Lower lobe of right lung (tissue), 2 donors: ENCODE results near the gene CPSF4. TPM values are rescaled to one million over a fixed set of nuclear protein-coding genes. Genes with fewer than 3 reads are reported as not detected.
A peak's percentile ranks its signal among the peaks of the same experiment; 100 is the strongest.
"Not testable (repeated sequence)": the region's sequence is repeated elsewhere in the genome, so short reads cannot be mapped to it uniquely, and the experiment has no call there.

ENCODE experiments used
- ATAC-seq, 2 donors: fragments of 200-7000 bp; cut with Tn5 transposase; one replicate each; pipeline ENCODE4 v1.9.1; 2020 to 2022; ENCODE audit warnings: mild to moderate bottlenecking in 2 of 2, moderate library complexity in 2 of 2
- DNase-seq: peaks from one replicate; pipeline ENCODE4 v3.0.0-alpha.2; 2020
- H3K27ac ChIP-seq: fragments of 200-600 bp; one replicate; pipeline ENCODE4 v1.8.0; 2022
- H3K27me3 ChIP-seq: fragments of 200-600 bp; one replicate; pipeline ENCODE4 v1.8.0; 2022; ENCODE audit warnings: low read depth
- H3K36me3 ChIP-seq: fragments of 200-600 bp; one replicate; pipeline ENCODE4 v1.8.0; 2022; ENCODE audit warnings: mild to moderate bottlenecking
- H3K4me1 ChIP-seq: fragments of 200-600 bp; one replicate; pipeline ENCODE4 v1.8.0; 2022
- H3K4me3 ChIP-seq: fragments of 200-600 bp; one replicate; pipeline ENCODE4 v1.8.0; 2022; ENCODE audit warnings: mild to moderate bottlenecking
- H3K9me3 ChIP-seq: fragments of 200-600 bp; one replicate; pipeline ENCODE4 v1.8.0; 2022
- intact Hi-C: fragments of 100-400 bp; cut with DNase I; formaldehyde crosslinking; loops from one replicate; pipeline ENCODE4 v1.11.0; 2022
- total RNA-seq: library from RNA; stranded (reverse); fragmentation: NEBNext Ultra II Directional; extraction: Animal tissue kit (Norgen Biotek cat#: 25700); gene quantifications from one replicate; pipeline ENCODE4 v1.2.1, GENCODE V29; 2021
- TF ChIP-seq, protein P1 (sequence below): fragments of 200-600 bp; IDR thresholded peaks from one replicate; pipeline ENCODE4 v1.8.0; 2022; ENCODE audit warnings: antibody characterized with exemption, mild to moderate bottlenecking
- donor health status: DM: no; HTN: yes; CAD: no; lungs with severe emphysema.

CPSF4 gene
- total RNA-seq, 1 donor from 2014 or later, result 26.8 TPM

DNA sequence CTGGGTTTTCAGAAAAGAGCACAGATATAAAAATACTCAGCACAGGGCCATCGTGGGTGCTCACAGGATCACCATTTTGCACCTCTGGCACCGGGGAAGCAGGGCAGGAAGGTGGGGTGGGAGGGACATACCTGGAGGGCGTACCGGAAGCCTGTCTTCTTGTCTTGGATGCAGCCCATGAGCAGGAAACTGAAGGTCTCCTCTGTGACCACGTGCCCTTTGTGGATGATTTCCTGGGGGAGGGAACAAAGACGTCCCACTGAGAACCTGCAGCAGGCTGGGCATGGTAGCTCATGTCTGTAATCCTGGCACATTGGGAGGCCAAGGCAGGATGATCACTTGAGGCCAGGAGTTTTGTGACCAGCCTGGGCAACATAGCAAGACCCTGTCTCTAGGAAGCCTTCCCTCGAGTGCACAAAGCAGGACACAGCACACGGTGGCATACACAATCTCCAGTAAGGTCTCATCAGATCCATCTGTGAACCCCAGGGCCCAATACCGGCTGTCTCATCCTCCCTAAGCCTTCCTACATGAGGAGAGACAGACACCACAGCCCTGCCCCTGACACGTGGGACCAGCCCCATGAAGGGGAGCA lies 9.7 kb upstream of the CPSF4 start:
- H3K4me1 ChIP-seq, result no peaks in the 10 kb centered on the region
- no peak overlapping the region for H3K4me3 ChIP-seq
- H3K36me3 ChIP-seq, result peaks cover 76% of the 10 kb centered on the region
- ATAC-seq (peak in 1 of 2 donors; percentile 45), DNase-seq (no peak)
- intact Hi-C loops, result no loop called here
- H3K27ac ChIP-seq, result no peak overlapping the region
- TF ChIP-seq, protein P1, sequence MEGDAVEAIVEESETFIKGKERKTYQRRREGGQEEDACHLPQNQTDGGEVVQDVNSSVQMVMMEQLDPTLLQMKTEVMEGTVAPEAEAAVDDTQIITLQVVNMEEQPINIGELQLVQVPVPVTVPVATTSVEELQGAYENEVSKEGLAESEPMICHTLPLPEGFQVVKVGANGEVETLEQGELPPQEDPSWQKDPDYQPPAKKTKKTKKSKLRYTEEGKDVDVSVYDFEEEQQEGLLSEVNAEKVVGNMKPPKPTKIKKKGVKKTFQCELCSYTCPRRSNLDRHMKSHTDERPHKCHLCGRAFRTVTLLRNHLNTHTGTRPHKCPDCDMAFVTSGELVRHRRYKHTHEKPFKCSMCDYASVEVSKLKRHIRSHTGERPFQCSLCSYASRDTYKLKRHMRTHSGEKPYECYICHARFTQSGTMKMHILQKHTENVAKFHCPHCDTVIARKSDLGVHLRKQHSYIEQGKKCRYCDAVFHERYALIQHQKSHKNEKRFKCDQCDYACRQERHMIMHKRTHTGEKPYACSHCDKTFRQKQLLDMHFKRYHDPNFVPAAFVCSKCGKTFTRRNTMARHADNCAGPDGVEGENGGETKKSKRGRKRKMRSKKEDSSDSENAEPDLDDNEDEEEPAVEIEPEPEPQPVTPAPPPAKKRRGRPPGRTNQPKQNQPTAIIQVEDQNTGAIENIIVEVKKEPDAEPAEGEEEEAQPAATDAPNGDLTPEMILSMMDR, result no peak
- H3K27me3 ChIP-seq, result no peaks in the 10 kb centered on the region
- no peaks in the 10 kb centered on the region for H3K9me3 ChIP-seq

DNA sequence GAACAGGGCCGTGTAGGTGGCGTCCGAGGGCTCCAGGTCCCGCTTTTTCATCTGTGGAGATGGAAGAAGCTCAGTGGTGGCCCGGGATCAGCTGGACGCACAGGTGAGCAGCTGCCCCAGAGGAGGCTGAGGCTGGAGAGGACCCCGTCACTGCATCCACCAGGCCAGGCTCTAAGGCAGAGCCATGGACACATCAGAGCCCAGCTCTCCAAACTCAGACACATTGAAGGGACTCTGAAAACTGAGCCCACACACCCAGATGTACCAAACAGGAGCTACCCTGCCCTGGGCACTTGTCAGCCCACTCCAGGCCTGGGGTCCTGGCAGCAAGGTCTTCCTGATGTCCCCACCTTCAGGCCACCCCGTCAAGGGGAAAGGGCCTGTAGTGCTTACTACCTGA lies 9.0 kb upstream of the CPSF4 start:
- no peaks in the 10 kb centered on the region for H3K9me3 ChIP-seq
- DNase-seq (no peak), ATAC-seq (peak in 1 of 2 donors; percentile 12)
- no peak overlapping the region for H3K27ac ChIP-seq
- peaks cover 76% of the 10 kb centered on the region for H3K36me3 ChIP-seq
- H3K4me1 ChIP-seq, result no peaks in the 10 kb centered on the region
- no peak overlapping the region for H3K4me3 ChIP-seq
- no peaks in the 10 kb centered on the region for H3K27me3 ChIP-seq
- TF ChIP-seq, protein P1, result no peak
- intact Hi-C loops, result no loop called here

DNA sequence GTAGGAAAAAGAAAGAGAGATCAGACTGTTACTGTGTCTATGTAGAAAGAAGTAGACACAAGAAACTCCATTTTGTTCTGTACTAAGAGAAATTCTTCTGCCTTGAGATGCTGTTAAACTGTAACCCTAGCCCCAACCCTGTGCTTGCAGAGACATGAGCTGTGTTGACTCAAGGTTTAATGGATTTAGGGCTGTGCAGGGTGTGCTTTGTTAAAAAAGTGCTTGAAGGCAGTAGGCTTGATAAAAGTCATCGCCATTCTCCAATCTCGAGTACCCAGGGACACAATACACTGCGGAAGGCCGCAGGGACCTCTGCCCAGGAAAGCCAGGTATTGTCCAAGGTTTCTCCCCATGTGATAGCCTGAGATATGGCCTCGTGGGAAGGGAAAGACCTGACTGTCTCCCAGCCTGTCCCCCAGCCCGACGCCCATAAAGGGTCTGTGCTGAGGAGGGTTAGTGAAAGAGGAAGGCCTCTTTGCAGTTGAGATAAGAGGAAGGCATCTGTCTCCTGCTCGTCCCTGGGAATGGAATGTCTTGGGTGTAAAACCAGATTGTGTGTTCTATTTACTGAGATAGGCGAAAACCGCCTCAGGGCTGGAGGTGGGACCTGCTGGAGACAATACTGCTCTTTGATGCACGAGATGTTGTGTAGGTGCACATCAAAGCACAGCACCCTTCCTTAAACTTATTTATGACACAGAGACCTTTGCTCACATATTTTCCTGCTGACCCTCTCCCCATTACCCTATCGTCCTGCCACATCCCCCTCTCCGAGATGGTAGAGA lies 6.8 kb upstream of the CPSF4 start:
- peaks cover 71% of the 10 kb centered on the region for H3K36me3 ChIP-seq
- ATAC-seq, H3K4me3 ChIP-seq, DNase-seq, H3K27me3 ChIP-seq, H3K9me3 ChIP-seq, H3K4me1 ChIP-seq, H3K27ac ChIP-seq, intact Hi-C loops: not testable (repeated sequence)

DNA sequence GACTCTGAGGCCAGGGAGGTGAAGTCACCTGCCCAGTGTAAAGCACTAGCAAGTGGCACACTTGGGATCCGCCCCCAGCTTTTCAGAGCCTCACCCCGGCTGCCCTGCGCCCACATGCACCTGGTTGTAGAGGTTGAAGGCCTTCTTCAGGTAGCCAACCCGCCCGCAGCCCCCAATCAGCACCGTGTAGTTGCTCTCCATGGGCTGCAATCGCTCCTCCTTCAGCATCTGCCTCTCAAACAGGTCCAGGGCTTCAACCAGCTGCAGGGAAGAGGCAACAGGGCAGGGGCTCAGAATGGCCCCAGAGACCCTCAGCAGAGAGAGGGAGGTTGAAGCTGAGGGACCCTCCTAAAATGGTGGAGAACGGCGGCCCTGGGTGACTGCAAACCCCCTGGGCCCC lies 5.6 kb upstream of the CPSF4 start:
- DNase-seq, result no peak
- TF ChIP-seq, protein P1, result no peak

DNA sequence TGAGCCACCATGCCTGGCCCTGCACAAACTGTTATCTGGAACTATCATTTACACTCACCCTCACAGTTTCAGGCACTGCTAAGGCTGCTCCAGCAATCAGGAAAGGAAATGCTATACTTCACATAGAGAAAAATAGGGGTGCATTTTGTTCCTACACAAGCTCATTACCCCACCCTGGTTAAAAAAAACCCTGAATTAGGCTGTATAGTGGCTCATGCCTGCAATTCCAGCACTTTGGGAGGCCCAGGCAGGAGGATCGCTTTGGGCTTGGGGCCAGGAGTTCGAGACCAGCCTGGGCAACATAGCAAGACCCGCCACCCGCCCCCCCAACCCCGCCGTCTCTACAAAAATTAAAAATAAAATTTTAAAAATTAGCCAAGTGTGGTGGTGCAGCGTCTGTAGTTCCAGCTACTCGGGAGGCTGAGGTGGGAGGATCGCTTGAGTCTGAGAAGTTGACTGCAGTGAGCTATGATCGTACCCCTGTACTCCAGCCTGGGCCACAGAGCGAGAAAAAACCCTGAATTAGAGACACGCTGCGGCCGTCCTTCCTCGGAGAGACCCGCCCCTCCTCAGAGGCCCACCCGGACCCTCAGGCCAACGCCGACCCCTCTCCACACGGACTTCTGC lies 684 bp upstream of the CPSF4 start:
- TF ChIP-seq, protein P1, result no peak
- Histone ChIP-seq H3K4me1 (peaks cover 37% of the 10 kb centered on the region), H3K4me3 (peak overlapping the region; percentile 95), H3K9me3 (no peaks in the 10 kb centered on the region), H3K27me3 (no peaks in the 10 kb centered on the region), H3K36me3 (peaks cover 28% of the 10 kb centered on the region), H3K27ac (peak overlapping the region; percentile 85)
- intact Hi-C loops, result no loop called here
- DNase-seq (no peak), ATAC-seq (peak; percentile 30 to 41)

More for the DNA sequence above, 5.6 kb upstream of the CPSF4 start:
- H3K9me3 ChIP-seq, result no peaks in the 10 kb centered on the region
- intact Hi-C loops, result no loop called here
- ATAC-seq, result no peak
- no peak overlapping the region for H3K27ac ChIP-seq
- peaks cover 67% of the 10 kb centered on the region for H3K36me3 ChIP-seq
- peaks cover 10% of the 10 kb centered on the region for H3K4me1 ChIP-seq
- no peak overlapping the region for H3K4me3 ChIP-seq
- no peaks in the 10 kb centered on the region for H3K27me3 ChIP-seq

DNA sequence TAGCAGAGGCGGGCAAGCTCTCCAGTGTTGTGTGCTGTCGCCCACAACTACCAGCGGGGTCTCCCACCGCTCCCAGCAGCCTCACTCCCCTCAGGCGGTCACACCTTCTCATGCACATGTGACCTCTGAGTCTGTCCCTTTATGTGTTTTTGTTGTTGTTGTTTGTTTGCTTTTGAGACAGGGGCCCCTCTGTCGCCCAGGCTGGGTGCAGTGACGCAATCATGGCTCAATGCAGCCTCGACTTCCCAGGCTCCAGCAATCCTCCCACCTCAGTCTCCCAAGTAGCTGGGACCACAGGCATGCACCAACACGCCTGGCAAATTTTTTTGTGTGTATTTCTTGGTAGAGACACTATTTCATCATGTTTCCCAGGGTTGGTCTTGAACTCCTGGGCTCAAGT lies 1.5 kb downstream of the CPSF4 start:
- Histone ChIP-seq H3K4me3 (peak overlapping the region; percentile 95), H3K36me3 (peaks cover 16% of the 10 kb centered on the region), H3K27me3 (no peaks in the 10 kb centered on the region), H3K27ac (no peak overlapping the region), H3K9me3 (no peaks in the 10 kb centered on the region), H3K4me1 (peaks cover 37% of the 10 kb centered on the region)
- DNase-seq (no peak), ATAC-seq (no peak)
- intact Hi-C loops, result no loop called here
- TF ChIP-seq, protein P1, result no peak
